HG02798 (cell line): ENCODE measurements around the gene NEDD9.
A peak's percentile ranks its signal among the peaks of the same experiment; 100 is the strongest.

Source experiments
- ATAC-seq: cut with Tn5 transposase; IDR thresholded peaks from one replicate; pipeline ENCODE4 v1.9.1; 2021; ENCODE audit warnings: mild to moderate bottlenecking; ENCODE audit not compliant: unreplicated experiment, poor library complexity

The NEDD9 gene

DNA sequence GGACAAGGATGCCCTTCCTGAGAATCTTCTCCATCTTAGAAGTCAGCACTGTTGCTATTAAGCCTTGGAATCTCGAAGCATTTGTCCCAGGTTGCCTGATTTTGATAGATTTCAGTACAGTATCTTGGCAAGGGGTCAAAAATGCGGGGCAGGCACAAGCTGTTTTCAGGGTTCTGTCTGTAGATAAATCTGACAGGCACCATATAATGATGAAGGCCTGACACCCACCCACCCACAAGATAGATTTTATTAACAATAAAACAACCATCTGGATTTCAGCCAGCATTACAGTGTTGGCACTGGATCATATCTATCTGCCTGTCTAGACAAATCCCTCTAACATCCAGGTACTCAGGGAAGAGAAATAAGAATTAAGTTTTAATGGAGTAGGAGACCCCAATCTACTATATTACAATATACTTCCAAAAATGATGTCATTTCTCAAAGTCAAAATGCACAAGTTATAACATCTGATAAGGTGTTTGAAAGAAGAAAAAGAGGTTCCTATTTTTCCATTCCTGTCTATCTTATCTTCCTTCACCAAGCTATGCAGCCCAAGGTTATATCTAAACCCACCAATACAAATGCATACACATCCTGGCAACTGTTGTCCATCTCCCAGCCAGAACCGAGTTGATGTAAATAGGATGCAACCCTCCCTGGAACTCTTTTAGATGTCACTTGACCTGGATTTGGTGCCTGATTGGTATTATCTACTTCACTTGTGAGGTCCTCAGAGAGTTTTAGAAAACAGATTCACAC lies 10.7 kb downstream of the NEDD9 start:
- ATAC-seq = no peak

DNA sequence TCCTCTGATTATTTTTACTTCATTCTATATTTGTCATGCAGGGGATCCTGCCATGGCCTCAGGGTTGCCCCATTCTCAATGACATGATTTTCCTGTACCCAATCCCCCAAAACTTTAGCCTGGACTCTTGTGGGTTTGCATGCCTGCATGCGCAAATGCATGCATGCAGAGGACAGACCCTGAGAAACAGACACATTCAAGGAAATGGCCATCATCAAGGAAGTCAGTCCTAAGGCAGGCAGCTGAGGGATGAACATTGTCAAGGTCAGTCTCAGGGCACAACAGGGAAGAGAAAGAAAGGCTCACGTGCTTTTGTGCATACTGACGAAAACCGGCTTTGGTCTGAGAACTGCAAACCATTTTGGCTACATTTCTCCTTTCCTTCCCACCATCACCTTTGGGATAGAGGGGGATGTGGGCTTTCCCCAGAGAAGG lies 13.1 kb downstream of the NEDD9 start:
- no peak for ATAC-seq

DNA sequence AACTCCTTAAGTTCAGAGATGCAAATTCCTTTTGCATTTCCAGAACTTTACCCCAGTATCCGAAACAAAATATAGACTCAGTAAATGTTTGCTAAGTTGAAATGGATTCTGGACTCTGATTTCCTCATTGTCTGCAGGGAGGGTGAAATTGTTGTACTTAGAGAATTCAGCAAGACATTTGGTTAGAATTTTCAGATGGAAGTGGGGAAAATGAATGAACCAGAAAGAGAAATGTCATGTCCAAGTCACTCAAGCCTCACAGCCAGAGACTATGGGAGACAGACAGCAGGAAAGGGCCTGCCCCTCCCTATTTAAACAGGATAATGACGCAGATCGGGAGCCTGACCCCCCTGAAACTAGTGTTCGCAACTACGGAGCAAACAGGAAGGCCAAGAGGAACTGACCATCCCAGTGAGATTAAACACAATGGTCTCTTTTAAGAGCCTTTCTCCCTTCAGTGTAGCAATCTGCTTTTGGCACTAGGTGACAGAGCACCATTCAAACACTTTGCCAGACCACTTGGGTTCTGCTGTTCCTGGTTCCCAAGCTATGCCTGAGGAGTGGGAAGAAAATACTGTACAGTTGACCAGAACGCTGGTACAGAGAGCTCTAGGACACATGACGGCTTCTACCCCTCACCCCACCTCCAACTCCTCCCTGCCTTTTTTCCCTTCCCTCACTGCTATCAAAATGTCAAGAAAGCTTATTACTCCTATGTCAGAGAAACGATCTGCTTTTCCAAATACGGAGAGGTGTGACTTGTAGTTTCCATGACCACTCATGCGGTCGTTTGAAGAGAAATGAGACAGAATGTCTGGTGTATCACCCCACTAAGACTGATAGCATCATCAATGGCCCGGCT lies 13.7 kb downstream of the NEDD9 start:
- no peak for ATAC-seq

DNA sequence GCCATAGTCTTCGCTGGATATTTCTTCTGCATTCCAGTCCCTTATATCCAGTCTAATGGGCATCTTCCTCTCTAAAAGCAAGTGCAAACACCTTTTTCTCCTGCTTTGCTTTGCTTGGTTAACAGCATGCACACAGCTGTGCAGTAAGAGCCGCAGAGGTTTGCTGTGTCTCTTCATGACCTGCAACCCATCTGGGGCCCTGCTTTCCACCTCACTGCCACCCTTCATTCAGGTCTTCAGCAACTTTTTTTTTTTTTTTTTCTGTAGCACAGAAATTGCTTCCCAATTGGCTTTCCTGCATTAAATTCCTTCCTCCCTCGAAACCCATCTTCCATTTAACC lies 14.4 kb downstream of the NEDD9 start:
- ATAC-seq = no peak

DNA sequence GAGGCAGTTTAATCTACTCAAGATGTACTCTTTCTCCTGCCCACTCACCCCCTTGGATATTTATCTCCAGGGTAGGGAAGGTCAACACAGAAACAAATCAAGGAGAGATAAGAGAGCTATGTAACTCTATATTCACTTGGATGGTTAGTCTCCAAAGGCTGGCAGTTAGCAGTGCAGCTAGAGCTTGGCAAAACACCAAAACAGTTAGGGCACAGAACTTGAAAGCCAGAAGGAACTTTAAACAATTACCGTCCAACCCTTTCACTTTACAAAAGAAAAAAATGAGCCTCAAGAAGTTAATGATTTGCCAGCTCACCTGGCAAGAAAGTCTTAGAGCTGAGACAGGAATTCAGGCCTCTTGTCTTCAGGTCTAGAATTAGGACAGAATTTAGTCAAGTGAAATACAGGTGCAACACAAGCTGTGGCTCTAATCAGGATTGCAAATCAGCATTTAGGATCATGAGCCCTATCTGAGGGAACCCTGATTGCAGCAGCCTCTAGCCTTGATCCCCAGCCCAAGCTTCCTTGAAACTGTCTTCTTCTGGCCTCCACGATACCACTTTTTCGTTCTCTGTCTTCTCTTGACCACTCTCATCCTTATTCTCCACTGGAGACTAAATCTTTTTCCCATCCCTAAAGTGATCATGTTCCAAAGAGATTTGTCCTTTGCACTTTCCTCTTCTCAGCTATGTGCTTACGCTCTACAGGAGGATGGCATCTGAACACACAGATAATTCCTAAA lies 14.9 kb downstream of the NEDD9 start:
- ATAC-seq = peak; percentile 60

DNA sequence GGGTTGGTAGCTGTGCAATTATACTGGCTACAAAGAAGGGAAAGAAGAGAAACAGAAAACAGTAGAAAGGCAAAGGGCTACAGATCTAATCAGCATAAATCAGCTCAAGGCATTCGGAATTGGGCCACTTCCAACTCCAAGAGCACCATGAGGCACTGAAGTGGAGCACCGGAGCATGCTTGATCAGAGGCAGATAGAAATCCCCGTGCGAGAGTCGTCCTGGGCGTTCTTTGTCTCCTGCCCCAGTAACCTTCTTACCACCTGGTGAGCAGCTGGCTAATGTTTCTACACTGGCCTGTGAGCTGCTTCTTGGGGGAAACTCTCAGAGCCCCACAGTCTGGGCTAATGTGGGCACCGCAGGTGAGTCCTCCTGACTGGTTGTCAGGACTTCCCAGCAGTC lies 16.7 kb downstream of the NEDD9 start:
- no peak for ATAC-seq

DNA sequence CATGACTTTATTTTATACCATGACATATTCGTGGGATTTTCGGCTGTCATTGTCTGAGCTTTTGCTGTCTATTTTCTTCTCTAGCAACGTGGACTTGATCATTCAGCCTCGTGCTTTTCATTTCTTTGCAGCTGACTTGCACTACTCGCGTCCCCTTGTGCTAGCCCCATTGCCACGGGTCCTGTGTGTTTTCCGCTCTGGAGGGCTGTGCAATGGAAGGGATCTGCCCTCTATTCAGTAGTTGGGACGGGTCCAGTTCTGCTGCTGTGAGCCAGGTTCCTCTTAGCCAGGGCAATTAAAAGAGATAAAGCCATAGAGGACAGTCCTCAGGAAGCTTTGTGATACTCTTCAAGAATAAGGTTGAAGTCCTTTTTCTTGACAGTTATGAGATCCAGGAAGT lies 17.6 kb downstream of the NEDD9 start:
- ATAC-seq = no peak

DNA sequence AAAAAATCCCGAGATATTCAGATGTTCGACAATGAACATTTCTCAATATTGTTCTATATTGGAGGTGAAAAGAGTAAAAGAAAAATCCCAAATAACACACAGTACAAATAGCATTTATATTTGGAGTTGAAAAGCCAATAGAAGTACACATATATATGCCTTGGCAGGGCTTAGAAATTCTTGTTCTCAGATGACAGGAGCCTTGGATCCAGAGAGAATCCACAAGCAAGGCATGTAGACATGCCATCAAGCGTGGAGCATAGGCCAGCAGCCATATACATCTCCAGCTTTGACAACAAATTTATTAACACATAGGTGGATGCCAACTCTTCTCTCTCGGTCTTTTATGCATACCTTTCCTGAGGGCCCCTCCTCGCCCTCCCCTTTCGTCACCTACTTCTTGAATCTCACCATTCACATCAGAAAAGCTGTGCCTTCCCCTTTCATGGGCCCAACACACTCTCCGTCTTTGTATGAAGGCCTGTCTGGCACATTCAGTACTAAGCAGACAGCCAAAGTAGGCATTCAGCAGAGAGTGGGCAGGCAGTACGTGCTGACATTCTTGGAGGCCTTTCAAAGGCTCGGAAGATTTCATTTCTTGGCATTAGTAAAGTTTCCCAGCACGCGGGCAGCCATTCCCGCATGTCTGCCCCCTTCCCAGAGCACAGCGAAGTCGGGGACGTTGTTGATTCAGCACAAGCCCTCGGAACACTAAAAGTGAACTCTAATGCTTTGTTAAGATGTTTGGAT lies 18.2 kb downstream of the NEDD9 start:
- no peak for ATAC-seq

DNA sequence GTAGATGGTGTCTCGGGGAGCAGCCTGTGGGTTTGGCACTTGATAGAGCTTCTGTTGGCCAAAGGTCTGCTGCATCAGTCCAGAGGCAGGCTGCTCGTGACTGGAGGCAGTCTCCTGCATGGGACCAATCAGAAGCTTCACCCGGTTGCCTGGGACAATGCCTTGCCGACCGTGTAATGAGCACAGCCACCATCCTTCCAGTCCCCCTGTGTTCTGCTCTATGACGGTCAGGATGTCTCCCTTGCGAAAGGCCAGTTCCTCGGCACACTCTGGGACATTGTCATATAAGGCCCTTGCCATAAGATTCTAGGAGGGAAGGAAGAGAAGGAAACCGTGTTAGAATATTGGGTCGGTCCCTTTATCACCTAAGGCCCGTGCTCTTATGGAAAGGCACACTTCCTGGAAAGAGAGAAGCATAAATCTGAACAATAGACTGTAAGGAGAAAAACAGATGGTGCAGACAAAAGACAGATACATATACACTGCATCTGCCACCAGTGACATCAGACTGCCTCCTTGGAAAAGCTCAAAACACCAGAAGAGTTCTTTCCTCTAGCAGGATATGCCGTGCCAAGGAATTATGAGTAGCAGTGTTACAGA lies 18.9 kb downstream of the NEDD9 start:
- ATAC-seq = no peak

DNA sequence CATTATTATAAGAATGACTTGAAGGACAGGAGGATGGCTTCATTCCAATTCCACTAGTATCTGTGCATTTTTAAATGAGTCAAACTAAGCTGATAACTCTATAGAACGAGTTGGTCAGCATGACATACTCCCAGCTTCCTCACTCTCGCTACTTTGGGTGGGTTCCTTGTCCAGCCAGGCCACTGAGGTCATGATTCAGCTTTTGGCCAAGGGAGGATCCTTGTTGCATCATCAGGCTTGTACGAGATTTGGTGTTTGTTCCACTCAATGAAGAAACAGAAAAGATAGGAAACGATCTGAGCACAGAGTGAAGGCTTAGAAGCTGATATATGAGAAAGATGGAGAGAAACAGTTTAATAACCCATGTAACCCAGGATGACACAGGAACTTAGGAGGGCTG lies 19.8 kb downstream of the NEDD9 start:
- no peak for ATAC-seq

DNA sequence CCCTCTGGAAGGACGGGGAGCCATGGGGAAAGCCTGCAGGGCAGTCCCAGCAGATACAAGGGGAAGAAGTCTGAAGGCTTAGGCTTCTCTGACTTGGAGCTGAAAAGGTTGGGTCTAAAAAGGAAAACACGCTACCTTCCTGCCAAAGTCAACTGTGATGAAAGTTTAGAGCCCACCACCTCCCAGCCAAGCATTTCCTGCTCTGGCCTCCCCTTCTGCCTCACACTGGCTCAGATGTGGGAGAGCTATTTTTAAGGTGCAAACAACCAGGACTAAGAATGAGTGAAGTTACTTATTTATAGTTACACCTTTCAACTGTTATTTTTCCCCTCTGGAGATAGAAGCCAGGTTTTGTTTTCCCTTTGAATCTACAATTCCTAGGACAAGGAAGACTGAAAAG lies 21.2 kb downstream of the NEDD9 start:
- no peak for ATAC-seq

DNA sequence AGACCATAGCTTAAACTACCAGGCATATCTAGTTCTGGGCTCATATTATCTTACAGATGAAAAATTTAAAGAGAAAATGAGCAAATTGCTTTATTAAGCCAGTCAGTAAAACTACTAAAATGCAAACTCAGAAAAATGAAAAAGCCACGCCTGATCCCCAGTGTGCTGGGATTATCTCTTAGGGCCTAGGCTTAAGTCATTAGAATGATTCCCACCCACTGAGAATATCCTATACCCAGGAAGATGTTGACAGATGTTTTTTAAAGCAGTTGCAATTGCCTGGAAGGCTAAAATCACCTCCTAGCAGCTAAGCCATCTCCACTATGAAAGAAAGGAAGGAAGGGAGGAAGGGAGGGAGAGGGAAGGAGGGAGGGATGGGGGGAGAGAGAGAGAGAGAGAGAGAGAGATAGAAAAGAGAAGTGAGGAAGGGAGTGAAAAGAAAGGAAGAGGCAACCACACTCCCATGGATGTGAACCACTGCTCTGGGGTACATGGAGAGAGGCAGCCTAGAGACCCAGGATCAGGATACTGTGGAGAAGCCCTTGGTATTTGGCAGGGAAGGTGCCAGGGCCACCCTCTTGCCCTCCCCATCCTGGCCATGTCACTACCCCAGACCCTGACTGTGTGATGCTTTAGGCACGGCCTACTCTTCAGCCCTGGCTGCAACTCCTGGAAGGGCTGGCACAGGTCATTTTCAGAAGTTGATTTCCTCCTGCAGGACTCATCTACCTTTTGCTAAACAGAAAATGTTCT lies 21.9 kb downstream of the NEDD9 start:
- no peak for ATAC-seq

DNA sequence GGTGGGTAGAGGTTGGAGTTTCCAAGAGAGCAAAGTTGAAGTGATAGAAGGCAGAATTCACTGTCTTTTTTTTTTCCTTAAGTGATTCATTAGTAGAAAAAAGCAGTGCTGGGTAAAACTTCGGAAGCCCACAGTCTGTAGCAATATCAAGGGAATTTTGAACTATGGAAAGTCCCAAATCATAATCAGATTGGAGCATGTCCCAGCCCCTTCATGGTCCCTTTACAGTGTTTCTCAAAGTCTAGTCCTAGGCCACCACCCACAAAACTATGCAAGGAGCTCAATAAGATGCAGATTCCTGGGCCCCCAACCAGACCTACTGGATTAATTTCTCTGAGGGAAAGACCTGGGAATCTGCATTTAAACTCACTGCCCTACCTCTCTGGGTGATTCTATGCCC lies 22.6 kb downstream of the NEDD9 start:
- ATAC-seq = no peak

DNA sequence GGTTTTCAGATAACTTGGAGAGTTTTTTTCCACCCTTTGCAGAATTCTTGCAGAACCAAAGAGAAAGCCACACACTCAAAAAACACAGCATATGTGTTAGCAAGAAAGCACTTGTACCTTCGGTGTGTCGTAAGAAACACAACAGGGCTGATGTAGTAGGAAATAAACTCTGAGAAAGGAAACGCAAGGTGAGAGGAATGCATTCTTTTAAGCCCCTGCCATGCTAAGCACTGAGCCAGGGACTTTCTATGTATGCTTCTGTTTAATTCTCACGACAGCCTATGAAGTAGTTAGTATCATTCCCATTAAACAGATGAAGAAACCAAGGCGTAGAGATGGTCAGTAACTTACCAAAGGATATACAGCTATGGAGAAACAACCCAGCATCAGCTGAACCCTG lies 23.1 kb downstream of the NEDD9 start:
- ATAC-seq = no peak

DNA sequence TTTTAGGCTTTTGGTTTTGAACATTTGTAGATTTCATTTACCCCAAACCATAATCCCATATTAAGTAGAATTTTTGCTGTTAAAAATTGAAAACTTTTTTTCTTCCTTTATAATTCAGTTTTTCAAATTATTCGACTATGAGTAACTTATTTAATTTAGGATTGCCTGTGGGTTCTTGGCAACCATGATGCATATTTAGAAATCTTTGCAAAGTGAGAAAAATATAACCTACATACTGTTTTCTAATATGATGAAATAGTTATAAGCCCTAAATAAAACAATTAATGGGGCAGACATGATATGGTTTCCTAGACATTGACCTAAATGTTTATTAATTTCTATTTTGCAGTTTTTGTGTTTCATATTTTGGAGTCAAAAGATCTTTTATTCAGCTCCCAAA lies 23.6 kb downstream of the NEDD9 start:
- no peak for ATAC-seq

DNA sequence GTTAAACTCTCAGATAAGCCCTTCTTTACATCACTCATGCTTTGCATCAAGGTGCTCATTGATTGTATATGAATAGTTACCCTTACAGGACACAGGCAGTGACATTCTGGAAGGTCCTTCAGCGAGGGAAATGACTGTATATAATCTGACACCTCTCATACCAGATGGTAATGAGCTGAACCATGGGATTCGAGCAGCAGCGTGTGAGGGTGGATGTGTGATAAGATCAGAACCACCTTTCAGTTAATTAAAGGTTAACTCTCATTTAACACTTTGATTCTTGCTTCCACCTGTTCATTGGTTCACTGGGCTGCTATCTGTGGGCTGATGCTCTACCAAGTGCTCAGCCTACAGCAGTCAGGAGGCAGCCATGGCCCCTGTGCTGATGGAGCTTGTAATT lies 24.2 kb downstream of the NEDD9 start:
- ATAC-seq = no peak

DNA sequence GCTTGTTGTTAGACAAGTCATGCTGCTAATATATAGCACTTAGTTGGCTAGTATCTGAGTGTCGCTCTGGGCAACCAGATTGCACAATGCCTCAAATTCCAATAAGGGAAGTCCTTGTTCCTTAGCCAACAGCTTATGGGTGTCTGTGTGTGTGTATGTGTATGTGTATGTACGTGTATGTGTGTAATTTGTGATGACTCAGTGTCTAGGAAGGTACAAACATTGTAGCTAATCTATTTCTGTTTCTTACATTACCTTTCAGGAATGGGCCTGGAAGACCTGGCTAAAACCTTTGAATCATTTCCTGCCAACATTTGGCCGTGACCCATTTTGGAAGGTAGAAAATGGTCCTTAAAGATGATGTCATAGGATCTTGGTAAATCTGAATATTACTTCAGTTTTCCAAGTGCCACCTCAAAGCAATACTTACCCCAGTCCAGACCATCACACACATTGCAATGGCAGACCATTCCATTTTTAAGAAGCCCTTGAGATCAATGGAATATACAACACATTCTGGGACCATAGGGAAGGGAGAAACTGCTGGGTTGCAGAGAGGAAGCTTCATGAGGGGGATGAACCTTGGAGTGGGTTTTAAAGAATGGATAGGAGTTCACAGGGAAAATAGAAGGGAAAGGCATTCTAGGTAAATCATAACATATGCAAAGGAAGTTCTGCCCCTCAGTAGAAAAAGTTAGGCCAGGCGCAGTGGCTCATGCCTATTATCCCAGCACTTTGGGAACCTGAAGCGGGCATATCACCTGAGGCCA lies 25.1 kb downstream of the NEDD9 start:
- no peak for ATAC-seq

DNA sequence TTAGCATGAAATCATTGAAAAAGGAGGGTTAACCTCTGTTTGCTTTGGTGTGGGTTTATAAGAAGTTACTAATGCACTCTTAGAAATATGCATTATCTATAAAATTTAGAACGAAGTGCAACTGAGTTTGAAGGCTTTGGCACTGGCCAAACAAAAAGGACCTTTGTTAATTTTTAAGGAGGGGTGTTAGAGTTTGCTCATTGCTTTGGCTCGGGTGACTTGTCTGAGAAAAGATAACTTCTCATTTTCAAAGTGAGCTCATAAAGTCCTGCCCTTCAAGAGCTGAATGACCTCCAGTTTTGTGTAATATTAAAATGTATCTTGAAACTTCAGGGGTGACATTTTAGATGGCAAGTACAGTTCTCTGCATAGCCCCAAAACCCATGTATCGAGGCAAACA lies 25.9 kb downstream of the NEDD9 start:
- ATAC-seq = no peak
